Measurements from ENCODE around the gene SLC29A3. TPM values are rescaled to one million over a fixed set of nuclear protein-coding genes. Genes with fewer than 3 reads are reported as not detected.

Gene SLC29A3
- total RNA-seq, 1 experiment from 2014 or later, result 35.7 TPM

DNA sequence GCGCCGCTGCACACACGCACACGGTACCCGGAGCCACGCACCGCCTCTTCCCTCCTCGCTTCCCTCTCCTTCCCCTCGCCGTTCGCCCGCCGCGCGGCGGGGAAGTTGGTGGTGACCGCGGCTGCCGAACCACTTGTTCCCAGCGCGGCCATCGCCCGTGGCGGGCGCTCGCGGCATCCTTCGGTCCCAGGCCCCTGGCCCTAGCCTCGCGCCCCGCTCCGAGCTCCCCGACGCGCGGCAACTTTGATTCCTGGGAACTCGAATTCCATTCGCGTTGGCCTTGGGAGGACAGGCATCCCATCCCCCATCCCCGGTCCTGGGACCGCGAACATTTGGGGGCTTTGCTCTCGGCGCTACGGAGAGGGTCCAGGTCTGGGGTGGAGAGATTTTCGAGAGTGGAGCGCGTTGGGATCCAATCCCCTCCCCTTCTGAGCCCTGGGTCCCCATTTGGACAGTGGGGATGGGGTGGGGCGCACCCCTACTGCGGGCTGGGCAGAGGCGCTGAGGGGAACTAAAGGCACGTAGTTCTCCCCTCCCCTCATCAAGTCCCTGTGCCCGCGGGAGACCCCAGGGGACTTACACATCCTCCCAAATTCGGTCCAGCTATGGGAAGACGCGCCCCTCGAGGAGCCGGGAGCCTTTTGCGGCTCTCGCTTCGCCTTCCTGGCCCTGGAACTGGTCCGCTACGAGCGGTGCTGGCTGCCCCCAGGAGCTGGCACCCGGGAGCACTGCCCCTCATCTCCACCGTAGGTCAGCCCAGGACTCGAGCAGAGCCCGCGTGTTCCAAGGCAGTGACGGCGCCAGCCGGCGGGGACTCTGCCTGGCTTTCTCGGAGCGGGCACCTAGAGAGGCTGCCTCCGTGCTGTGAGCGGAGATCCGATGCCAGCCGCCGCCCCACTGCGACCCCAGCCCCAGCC, 78.5 kb downstream of the SLC29A3 start:
- no peak overlapping the region for H3K27ac ChIP-seq
- no peaks in the 10 kb centered on the region for H3K79me2 ChIP-seq (ENCODE audit: low read depth)
- intact Hi-C loops (cut with micrococcal nuclease; ENCODE audit: unreplicated experiment), result loop anchor here (2.0 to 10.0 kb wide), 6 partner anchors 173 to 647 kb away; no protein-coding TSS in a partner anchor
- H3K9me2 ChIP-seq (ENCODE audit: insufficient read depth), result no peaks in the 10 kb centered on the region
- H2AFZ ChIP-seq, result peak overlapping the region; percentile 86
- no peak for DNase-seq
- no peaks in the 10 kb centered on the region for H3K36me3 ChIP-seq (ENCODE audit: low read depth)
- TF ChIP-seq, protein P1, sequence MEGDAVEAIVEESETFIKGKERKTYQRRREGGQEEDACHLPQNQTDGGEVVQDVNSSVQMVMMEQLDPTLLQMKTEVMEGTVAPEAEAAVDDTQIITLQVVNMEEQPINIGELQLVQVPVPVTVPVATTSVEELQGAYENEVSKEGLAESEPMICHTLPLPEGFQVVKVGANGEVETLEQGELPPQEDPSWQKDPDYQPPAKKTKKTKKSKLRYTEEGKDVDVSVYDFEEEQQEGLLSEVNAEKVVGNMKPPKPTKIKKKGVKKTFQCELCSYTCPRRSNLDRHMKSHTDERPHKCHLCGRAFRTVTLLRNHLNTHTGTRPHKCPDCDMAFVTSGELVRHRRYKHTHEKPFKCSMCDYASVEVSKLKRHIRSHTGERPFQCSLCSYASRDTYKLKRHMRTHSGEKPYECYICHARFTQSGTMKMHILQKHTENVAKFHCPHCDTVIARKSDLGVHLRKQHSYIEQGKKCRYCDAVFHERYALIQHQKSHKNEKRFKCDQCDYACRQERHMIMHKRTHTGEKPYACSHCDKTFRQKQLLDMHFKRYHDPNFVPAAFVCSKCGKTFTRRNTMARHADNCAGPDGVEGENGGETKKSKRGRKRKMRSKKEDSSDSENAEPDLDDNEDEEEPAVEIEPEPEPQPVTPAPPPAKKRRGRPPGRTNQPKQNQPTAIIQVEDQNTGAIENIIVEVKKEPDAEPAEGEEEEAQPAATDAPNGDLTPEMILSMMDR (conservative IDR thresholded peaks at IDR 0.05), result no peak
- no peak for TF ChIP-seq EZH2 (IDR thresholded peaks at IDR 0.05; ENCODE audit: low read depth)
- H3K4me2 ChIP-seq, result peak overlapping the region; percentile 96
- H3K9me3 ChIP-seq (ENCODE audit: insufficient read depth, low read depth), result no peaks in the 10 kb centered on the region
- H3K4me1 ChIP-seq (replicated peaks; ENCODE audit: insufficient read depth), result peaks cover 28% of the 10 kb centered on the region
- ChIA-PET CTCF (interaction anchor here (0.6 kb wide), 5 partner anchors 34 to 176 kb away, joined by 3 to 9 read pairs (median 3); no protein-coding TSS in a partner anchor), POLR2A (ENCODE audit: unreplicated experiment) (interaction anchor here (0.6 to 0.8 kb wide), 2 partner anchors 86 to 170 kb away, joined by 3 to 7 read pairs; no protein-coding TSS in a partner anchor)
- H3K4me3 ChIP-seq, result peak overlapping the region; percentile 68
- no peaks in the 10 kb centered on the region for H4K20me1 ChIP-seq (ENCODE audit: insufficient read depth)
- H3F3A ChIP-seq (ENCODE audit: insufficient read depth, low read depth), result peaks cover 21% of the 10 kb centered on the region; the same call in 1 of the 2 replicates
- no TSS peak for BruUV-seq (replicated peaks)
- peaks cover 8% of the 10 kb centered on the region; the same call in 1 of the 2 replicates for H3K27me3 ChIP-seq (ENCODE audit: insufficient read depth, low read depth)

DNA sequence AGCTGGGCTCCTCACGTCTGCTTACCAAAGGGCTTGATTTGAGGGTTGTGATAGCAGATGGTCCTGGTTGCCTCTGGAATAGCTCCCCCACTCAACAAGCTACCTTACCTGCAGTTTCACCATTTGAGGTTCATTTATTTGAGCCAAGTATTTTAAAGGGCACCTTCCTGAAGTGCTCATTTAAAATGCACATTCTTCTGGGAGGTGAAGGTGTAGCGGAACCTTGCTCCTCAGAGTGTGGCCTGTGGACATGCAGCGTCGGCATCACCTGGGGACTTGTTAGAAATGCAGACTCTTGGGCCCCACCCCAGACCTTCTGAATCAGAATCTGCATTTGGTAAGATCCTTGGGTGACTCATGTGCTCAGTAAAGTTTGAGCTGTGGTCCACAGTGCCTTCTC, 79.9 kb downstream of the SLC29A3 start:
- Histone ChIP-seq H3F3A (ENCODE audit: insufficient read depth, low read depth) (peaks cover 6% of the 10 kb centered on the region; the same call in 1 of the 2 replicates), H3K27ac (no peak overlapping the region), H2AFZ (no peak overlapping the region), H3K9me3 (ENCODE audit: insufficient read depth, low read depth) (no peaks in the 10 kb centered on the region), H3K79me2 (ENCODE audit: low read depth) (no peaks in the 10 kb centered on the region), H3K4me2 (no peak overlapping the region), H3K36me3 (ENCODE audit: low read depth) (no peaks in the 10 kb centered on the region), H3K4me1 (replicated peaks; ENCODE audit: insufficient read depth) (peaks cover 14% of the 10 kb centered on the region), H4K20me1 (ENCODE audit: insufficient read depth) (no peaks in the 10 kb centered on the region), H3K4me3 (no peak overlapping the region), H3K27me3 (ENCODE audit: insufficient read depth, low read depth) (peaks cover 8% of the 10 kb centered on the region; the same call in 1 of the 2 replicates), H3K9me2 (ENCODE audit: insufficient read depth) (no peaks in the 10 kb centered on the region)
- TF ChIP-seq, protein P1 (conservative IDR thresholded peaks at IDR 0.05), result no peak
- TF ChIP-seq EZH2 (IDR thresholded peaks at IDR 0.05; ENCODE audit: low read depth), result no peak
- no TSS peak for BruUV-seq (replicated peaks)
- intact Hi-C loops (cut with micrococcal nuclease; ENCODE audit: unreplicated experiment), result loop anchor here (5.0 to 10.0 kb wide), 4 partner anchors 213 to 646 kb away; no protein-coding TSS in a partner anchor
- DNase-seq, result no peak
- ChIA-PET CTCF (no interaction called here), POLR2A (ENCODE audit: unreplicated experiment) (no interaction called here)

DNA sequence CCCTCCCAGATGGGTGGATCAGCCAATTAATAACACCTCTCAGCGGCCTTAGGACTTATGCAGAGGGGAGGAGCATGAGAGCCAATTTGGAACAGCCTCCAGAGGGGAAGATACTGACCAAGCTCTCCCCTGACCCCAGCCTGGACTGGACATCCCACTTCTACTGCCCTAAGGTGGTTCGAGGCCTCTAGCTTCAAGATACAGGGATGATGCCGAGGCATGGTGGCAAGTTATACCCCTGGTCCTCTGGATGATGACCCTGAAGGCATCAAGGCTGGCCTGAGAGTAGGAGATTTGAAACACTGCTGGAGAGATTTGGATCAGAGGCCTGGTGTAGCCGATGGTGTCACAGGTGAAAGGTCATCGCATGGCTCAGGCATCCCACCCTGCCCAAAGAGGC, 80.9 kb downstream of the SLC29A3 start:
- Histone ChIP-seq H3F3A (ENCODE audit: insufficient read depth, low read depth) (peaks cover 6% of the 10 kb centered on the region; the same call in 1 of the 2 replicates), H3K79me2 (ENCODE audit: low read depth) (no peaks in the 10 kb centered on the region), H4K20me1 (ENCODE audit: insufficient read depth) (no peaks in the 10 kb centered on the region), H3K9me2 (ENCODE audit: insufficient read depth) (no peaks in the 10 kb centered on the region), H3K4me1 (replicated peaks; ENCODE audit: insufficient read depth) (peaks cover 8% of the 10 kb centered on the region), H3K9me3 (ENCODE audit: insufficient read depth, low read depth) (no peaks in the 10 kb centered on the region), H3K27me3 (ENCODE audit: insufficient read depth, low read depth) (peaks cover 8% of the 10 kb centered on the region; the same call in 1 of the 2 replicates), H2AFZ (no peak overlapping the region), H3K36me3 (ENCODE audit: low read depth) (no peaks in the 10 kb centered on the region), H3K27ac (no peak overlapping the region), H3K4me2 (no peak overlapping the region), H3K4me3 (no peak overlapping the region)
- ChIA-PET POLR2A (ENCODE audit: unreplicated experiment) (interaction anchor here (0.6 kb wide), 1 partner anchor 63 kb away, joined by 3 read pairs; no protein-coding TSS in a partner anchor), CTCF (no interaction called here)
- TF ChIP-seq, protein P1 (conservative IDR thresholded peaks at IDR 0.05), result no peak
- TF ChIP-seq EZH2 (IDR thresholded peaks at IDR 0.05; ENCODE audit: low read depth), result no peak
- intact Hi-C loops (cut with micrococcal nuclease; ENCODE audit: unreplicated experiment), result loop anchor here (5.0 to 10.0 kb wide), 4 partner anchors 212 to 645 kb away; no protein-coding TSS in a partner anchor
- BruUV-seq (replicated peaks), result no TSS peak
- no peak for DNase-seq
